ENCODE measurements around the gene PCDHB9. TPM values are rescaled to one million over a fixed set of nuclear protein-coding genes. Genes with fewer than 3 reads are reported as not detected.
"Not testable (repeated sequence)": the region's sequence is repeated elsewhere in the genome, so short reads cannot be mapped to it uniquely, and the experiment has no call there.

PCDHB9 gene
- total RNA-seq, 4 donors from 2014 or later, result 2.0 to 3.9 (median 3.0) TPM

- H3K36me3 ChIP-seq; intact Hi-C loops (cut with DNase I); H3K4me3 ChIP-seq (replicated peaks in 1 of 3); H3K4me1 ChIP-seq; H3K27me3 ChIP-seq; H3K27ac ChIP-seq; H3K9me3 ChIP-seq; DNase-seq: not testable (repeated sequence)
- 28 to 66% methylated on average over 5 to 14 of the region's 32 CpGs for WGBS, 2 donors
These were observed 7.1 kb upstream of the PCDHB9 start for GRCh38 chr5:141179876-141180275.

GRCh38 chr5:141180313-141180712, 6.6 kb upstream of the PCDHB9 start:
- DNase-seq, result no peak
- H3K9me3 ChIP-seq, result no peaks in the 10 kb centered on the region
- WGBS, 2 donors, result 20 to 70% methylated on average over 1 of the region's 1 CpG
- no peak overlapping the region for H3K4me3 ChIP-seq (replicated peaks in 1 of 3)
- no peaks in the 10 kb centered on the region for H3K36me3 ChIP-seq
- H3K4me1 ChIP-seq, result no peaks in the 10 kb centered on the region
- no peaks in the 10 kb centered on the region for H3K27me3 ChIP-seq
- no peak overlapping the region for H3K27ac ChIP-seq
- intact Hi-C loops (cut with DNase I), result no loop called here
- TF ChIP-seq POLR2A (IDR thresholded peaks at IDR 0.05) (no peak), CTCF (IDR thresholded peaks at IDR 0.05) (no peak)

- Histone ChIP-seq H3K4me1 (no peaks in the 10 kb centered on the region), H3K36me3 (no peaks in the 10 kb centered on the region), H3K27ac (no peak within 1 kb of the TSS), H3K4me3 (replicated peaks in 1 of 3) (no peak within 1 kb of the TSS), H3K27me3 (no peaks in the 10 kb centered on the region), H3K9me3 (no peaks in the 10 kb centered on the region)
- TF ChIP-seq POLR2A (IDR thresholded peaks at IDR 0.05), result no peak
- peak in 2 of 6 experiments; percentile 10 to 38 for TF ChIP-seq CTCF (IDR thresholded peaks at IDR 0.05)
- intact Hi-C loops (cut with DNase I), result no loop called here
- 9 to 18% methylated on average over 13 of the region's 13 CpGs for WGBS, 2 donors
- DNase-seq, result peak; percentile 13 to 34
These were observed 4.7 kb upstream of the PCDHB9 start, which contains the start of gene PCDHB16 for GRCh38 chr5:141182248-141182647. TSS of gene PCDHB16 (plus strand) at chr5:141182387. CDS start at chr5:141182560, 173 bp downstream.

GRCh38 chr5:141184117-141184855, 2.7 kb upstream of the PCDHB9 start:
- H3K27ac ChIP-seq; H3K36me3 ChIP-seq; intact Hi-C loops (cut with DNase I); H3K9me3 ChIP-seq; DNase-seq; H3K4me3 ChIP-seq (replicated peaks in 1 of 3); H3K27me3 ChIP-seq; H3K4me1 ChIP-seq: not testable (repeated sequence)
- 25 to 54% methylated on average over 13 to 17 of the region's 69 CpGs for WGBS, 2 donors

- WGBS, 2 donors, result 6 to 71% methylated on average over 2 to 25 of the region's 37 CpGs
- H3K9me3 ChIP-seq, DNase-seq: not testable (repeated sequence)
These were observed 1.7 kb downstream of the PCDHB9 start for GRCh38 chr5:141188682-141189081.

GRCh38 chr5:141189131-141189530, 2.2 kb downstream of the PCDHB9 start:
- WGBS, 2 donors, result 26% methylated on average over 15 of the region's 35 CpGs; no CpG with 5 or more reads in 1 of the 2 donors

More at GRCh38 chr5:141188682-141189081, 1.7 kb downstream of the PCDHB9 start:
- H3K27me3 ChIP-seq; intact Hi-C loops (cut with DNase I); H3K4me1 ChIP-seq; H3K36me3 ChIP-seq; H3K4me3 ChIP-seq (replicated peaks in 1 of 3); H3K27ac ChIP-seq: not testable (repeated sequence)

GRCh38 chr5:141192110-141192725, 5.3 kb downstream of the PCDHB9 start, which contains the start of gene PCDHB10:
TSS of gene PCDHB10 (plus strand) at chr5:141192353. CDS start at chr5:141192553, 200 bp downstream.
- Histone ChIP-seq H3K4me1 (no peaks in the 10 kb centered on the region), H3K27me3 (no peaks in the 10 kb centered on the region), H3K36me3 (no peaks in the 10 kb centered on the region), H3K4me3 (replicated peaks in 1 of 3) (no peak within 1 kb of the TSS), H3K9me3 (no peaks in the 10 kb centered on the region), H3K27ac (no peak within 1 kb of the TSS)
- intact Hi-C loops (cut with DNase I), result no loop called here
- TF ChIP-seq POLR2A (IDR thresholded peaks at IDR 0.05), result no peak
- TF ChIP-seq CTCF (IDR thresholded peaks at IDR 0.05), result peak in 1 of 6 experiments; percentile 12
- 8 to 13% methylated on average over 10 of the region's 10 CpGs for WGBS, 2 donors
- DNase-seq, result peak in 1 of 2 donors; percentile 6

More at GRCh38 chr5:141189131-141189530, 2.2 kb downstream of the PCDHB9 start:
- H3K27me3 ChIP-seq; H3K36me3 ChIP-seq; H3K27ac ChIP-seq; intact Hi-C loops (cut with DNase I); DNase-seq; H3K4me3 ChIP-seq (replicated peaks in 1 of 3); H3K4me1 ChIP-seq; H3K9me3 ChIP-seq: not testable (repeated sequence)

GRCh38 chr5:141194332-141194731, 7.4 kb downstream of the PCDHB9 start:
- H3K9me3 ChIP-seq; H3K4me1 ChIP-seq; intact Hi-C loops (cut with DNase I); H3K36me3 ChIP-seq; H3K27me3 ChIP-seq; H3K27ac ChIP-seq; DNase-seq; H3K4me3 ChIP-seq (replicated peaks in 1 of 3): not testable (repeated sequence)
- 20% methylated on average over 4 of the region's 37 CpGs; no CpG with 5 or more reads in 1 of the 2 donors for WGBS, 2 donors

Measured in thyroid gland (tissue), 4 donors.